M059J (cell line): ENCODE measurements around the gene ZNF710. TPM values are rescaled to one million over a fixed set of nuclear protein-coding genes. Genes with fewer than 3 reads are reported as not detected.
"Not testable (repeated sequence)": the region's sequence is repeated elsewhere in the genome, so short reads cannot be mapped to it uniquely, and the experiment has no call there.

Experiments
- DNase-seq: peaks from one replicate; pipeline ENCODE4 v3.0.0-alpha.2; 2012; ENCODE audit warnings: low read depth
- total RNA-seq: library from RNA; depleted of rRNA; stranded (reverse); fragments of >200 nt; shearing (Covaris generic); gene quantifications from 2 replicates; pipeline ENCODE4 v1.2.3, GENCODE V29; 2014

Gene ZNF710
- total RNA-seq, 1 experiment from 2014 or later, result 11.0 TPM

GRCh38 chr15:90059208-90059985, 58.3 kb downstream of the ZNF710 start:
- no peak for DNase-seq

GRCh38 chr15:90060797-90061196, 59.7 kb downstream of the ZNF710 start:
- peak; percentile 14 for DNase-seq

- DNase-seq, result no peak
Measured at GRCh38 chr15:90062023-90062442, 60.9 kb downstream of the ZNF710 start.

- no peak for DNase-seq
Measured at GRCh38 chr15:90062462-90062932, 61.4 kb downstream of the ZNF710 start.

DNA sequence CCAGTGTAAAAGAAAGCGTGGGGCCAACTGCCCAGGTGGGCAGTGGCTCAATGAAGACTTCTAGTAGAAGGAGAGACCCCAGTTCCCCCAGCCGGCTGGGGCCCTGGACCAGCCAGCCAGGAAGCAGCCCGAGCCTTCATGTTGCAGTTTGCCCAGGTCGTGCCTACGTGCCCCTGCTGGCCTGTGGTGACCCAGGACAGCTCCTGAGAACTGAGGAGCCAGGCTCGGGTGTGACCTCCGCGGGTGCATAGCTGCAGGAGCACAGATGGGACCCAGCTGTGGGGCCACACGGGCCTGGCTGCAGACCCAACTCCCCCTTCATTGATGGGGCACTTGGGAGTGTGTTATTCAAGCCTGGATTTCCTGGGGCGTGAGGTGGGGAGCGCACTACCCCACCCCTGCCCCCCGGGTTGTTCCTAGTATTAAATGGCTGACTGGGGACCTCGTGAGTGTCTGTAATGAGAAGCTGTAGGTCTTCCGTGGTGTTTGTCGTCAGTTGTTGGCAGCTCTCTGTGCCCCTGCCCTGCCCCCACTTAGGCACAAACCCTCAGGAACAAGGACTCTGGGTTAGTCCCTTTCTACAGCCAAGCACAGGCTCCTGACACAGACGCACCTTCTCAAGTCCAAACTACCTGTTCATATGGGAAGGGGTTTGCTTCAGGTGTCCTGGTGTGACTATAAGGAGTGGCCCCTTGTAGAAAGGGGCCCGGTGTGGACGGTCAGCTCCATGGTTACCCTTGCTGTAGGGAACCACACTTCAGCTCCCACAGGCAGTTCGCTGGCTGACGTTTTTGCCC, 62.0 kb downstream of the ZNF710 start:
- no peak for DNase-seq

DNA sequence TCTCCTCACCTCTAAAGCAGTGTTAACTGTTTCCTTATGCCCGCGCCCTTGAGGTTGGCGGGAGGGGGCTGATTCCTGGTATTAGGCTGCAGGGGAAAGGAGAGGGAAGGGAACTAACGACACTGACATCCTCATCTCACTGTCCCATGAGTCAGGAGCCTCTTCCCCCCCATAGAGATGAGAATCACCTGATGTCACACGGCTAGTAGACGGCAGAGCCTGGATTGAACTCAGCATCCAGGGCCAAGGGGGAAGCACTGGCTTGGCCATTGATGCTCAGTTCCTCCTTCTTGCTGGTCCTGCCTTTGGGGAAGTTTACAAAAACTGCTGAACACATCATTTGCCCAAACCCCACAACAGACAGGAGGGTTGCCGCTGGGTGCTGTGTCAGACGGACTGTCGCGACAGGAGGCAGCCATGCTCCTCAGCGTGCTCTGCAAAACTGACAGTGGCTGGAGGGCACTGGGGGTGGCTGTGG, 62.7 kb downstream of the ZNF710 start:
- DNase-seq, result no peak

- no peak for DNase-seq
Measured at GRCh38 chr15:90064911-90065681, 64.0 kb downstream of the ZNF710 start.

DNA sequence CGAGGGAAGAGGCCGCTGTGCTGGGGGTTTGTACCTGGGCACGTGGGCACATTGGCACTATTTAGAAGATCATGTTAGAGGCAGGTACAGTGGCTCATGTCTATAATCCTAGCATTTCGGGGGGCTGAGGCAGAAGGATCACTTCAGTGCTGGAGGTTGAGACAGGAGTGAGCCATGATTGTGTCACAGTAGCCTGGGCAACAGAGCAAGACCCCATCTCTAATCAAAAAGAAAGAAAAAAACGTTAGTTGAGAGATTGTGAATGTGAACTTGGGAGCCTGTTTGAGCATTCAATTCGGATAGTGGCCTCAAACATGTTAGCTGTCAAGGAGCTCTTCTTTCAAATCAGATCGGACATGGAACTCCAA, 64.5 kb downstream of the ZNF710 start:
- DNase-seq, result no peak

DNA sequence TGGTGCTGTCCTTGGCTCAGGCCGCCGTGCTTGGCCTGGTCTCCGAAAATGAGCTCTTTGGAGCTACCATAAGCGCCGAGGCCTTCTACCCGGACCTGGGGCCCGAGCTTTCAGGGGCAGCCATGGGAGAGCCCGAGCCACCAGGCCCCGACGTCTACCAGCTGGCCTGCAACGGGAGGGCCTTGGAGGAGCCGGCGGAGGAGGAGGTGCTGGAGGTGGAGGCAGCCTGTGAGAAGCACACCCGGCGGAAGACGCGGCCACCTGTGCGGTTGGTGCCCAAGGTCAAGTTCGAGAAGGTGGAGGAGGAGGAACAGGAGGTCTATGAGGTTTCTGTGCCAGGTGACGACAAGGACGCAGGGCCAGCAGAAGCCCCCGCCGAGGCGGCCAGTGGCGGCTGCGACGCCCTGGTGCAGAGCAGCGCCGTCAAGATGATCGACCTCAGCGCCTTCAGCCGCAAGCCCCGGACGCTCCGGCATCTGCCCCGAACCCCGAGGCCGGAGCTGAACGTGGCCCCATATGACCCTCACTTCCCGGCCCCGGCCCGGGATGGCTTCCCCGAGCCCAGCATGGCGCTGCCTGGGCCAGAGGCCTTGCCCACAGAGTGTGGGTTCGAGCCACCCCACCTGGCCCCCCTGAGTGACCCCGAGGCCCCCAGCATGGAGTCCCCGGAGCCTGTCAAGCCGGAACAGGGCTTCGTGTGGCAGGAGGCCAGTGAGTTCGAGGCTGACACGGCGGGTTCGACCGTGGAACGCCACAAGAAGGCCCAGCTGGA, 66.2 kb downstream of the ZNF710 start:
- DNase-seq, result no peak

- DNase-seq, result no peak
Measured at GRCh38 chr15:90067953-90068606, 67.0 kb downstream of the ZNF710 start.

- not testable (repeated sequence) for DNase-seq
Measured at GRCh38 chr15:90070623-90071022, 69.5 kb downstream of the ZNF710 start.

DNA sequence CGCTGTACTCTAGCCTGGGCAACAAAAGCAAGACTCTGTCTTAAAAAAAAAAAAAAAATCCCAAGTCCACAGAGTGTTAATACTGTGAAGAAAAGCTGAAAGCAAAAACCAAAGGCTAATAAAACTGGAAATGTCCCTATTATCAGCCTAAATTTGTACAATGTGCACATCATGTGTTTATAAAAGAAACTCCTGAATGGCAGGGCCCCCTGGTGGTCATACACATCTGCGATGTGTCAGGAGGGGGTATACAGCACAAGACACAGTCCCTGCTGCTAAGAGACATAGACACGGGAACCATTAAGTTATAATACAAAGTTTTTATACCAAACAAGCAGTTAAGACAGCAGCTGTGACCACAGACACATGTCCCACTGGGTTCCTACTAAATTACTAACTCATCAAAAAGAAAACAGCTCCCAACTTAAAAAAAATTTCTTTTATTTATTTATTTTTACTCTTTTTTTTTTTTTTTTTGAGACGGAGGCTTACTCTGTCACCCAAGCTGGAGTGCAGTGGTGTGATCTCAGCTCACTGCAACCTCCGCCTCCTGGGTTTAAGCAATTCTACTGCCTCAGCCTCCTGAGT, 70.2 kb downstream of the ZNF710 start:
- DNase-seq, result peak; percentile 70

DNA sequence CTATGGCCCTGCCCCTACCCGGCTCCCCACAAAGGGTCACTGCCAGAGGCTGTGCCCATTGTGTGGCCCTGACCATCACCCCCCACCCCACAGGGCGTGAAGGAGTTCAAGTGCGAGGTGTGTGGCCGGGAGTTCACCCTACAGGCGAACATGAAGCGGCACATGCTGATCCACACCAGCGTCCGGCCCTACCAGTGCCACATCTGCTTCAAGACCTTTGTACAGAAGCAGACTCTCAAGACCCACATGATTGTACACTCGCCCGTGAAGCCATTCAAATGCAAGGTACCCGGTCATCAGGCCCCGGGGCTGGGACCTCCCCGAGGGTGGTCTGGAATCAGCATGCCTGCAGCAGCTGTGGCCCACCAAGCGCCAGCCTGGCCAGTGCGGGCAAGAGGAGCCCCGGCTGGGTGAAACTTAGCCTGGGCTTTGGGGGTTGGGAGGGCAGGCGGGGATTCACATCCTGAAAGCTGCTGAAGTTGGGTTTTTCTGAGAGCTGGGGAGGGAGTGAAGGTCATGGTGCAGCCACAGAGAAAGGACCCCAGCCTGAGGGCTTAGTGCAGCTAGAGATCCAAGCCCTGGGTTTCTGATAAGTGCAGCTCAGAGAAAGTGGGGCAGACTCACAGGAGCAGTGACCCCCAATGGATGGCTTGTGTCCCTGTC, 72.0 kb downstream of the ZNF710 start:
- DNase-seq, result no peak

- no peak for DNase-seq
Measured at GRCh38 chr15:90074023-90074422, 72.9 kb downstream of the ZNF710 start.

- no peak for DNase-seq
Measured at GRCh38 chr15:90074916-90075315, 73.8 kb downstream of the ZNF710 start.

DNA sequence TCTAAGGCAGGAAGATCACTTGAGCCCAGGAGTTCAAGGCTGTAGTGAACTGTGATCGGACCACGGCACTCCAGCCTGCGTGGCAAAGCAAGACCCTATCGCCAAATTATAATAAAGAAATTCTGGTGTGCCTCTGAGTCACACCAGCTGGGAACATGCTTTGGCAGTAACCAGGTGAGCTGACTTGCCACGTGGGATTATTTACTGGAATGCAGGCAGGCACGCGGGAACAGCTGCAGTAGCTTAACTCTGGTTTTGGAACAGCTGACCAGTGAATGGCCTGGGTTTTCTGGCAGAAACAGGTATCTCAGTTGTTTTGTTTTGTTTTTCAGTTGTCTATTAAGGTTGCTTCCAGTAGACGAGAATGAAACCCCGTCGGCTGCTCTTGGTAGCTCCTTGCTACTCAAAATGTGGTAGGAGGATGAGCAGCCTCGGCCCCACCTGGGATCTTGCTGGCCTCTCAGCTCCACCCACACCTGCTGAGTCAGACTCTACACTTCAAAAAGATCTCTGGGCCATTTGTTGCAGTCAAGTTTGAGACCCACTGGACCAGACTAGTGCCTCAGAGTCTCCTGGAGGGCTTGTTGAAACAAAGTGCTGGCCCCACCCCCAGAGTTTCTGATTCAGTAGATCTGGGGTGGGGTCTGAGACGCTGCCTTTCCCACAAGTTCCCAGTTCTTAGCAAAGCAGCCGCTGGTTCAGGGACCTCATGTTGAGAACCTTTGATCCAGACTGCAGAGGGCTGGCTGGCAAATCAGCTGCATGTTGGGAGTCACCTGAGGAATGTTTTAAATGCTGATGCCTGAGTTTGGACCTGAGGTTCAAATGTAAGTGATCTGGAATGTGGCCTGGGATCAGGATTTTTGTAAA, 74.5 kb downstream of the ZNF710 start:
- DNase-seq, result no peak

GRCh38 chr15:90076716-90077115, 75.6 kb downstream of the ZNF710 start:
- no peak for DNase-seq

DNA sequence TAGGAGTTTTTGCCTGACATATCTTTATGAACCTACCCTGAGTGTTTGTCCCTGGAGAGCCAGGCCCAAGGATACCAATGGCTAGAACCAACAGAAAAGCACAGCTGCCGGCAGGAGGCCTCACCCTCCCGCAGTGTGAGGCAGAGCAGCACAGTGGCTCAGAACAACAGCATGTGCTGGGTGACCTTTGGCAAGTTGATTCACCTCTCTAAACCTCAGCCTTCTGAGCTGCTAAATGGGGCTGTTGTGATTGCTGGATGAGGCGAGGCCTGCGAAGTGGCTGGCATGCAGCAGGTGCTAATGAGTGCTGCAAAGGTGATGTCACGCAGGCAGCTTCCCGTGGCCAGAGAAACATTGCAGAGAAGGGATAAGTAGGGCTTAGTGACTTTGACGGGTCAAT, 77.8 kb downstream of the ZNF710 start:
- no peak for DNase-seq
